GM21447 (cell line): ENCODE results near the gene DMXL1.
"Not testable (repeated sequence)": the region's sequence is repeated elsewhere in the genome, so short reads cannot be mapped to it uniquely, and the experiment has no call there.

ENCODE experiments used
- ATAC-seq: cut with Tn5 transposase; IDR thresholded peaks from one replicate; pipeline ENCODE4 v1.9.1; 2021; ENCODE audit not compliant: unreplicated experiment

Gene DMXL1

GRCh38 chr5:119122474-119122873 is 51.6 kb downstream of the DMXL1 start:
- ATAC-seq: not testable (repeated sequence)

GRCh38 chr5:119123280-119123679 is 52.4 kb downstream of the DMXL1 start:
- no peak for ATAC-seq

GRCh38 chr5:119129770-119130169 is 58.9 kb downstream of the DMXL1 start:
- ATAC-seq: no peak

GRCh38 chr5:119131530-119132304 is 60.8 kb downstream of the DMXL1 start:
- ATAC-seq: no peak

GRCh38 chr5:119135743-119136142 is 64.9 kb downstream of the DMXL1 start:
- not testable (repeated sequence) for ATAC-seq

GRCh38 chr5:119136666-119137318 is 65.9 kb downstream of the DMXL1 start:
- no peak for ATAC-seq

- no peak for ATAC-seq
These were observed 82.7 kb downstream of the DMXL1 start for GRCh38 chr5:119153629-119154028.

GRCh38 chr5:119158144-119158543 is 87.3 kb downstream of the DMXL1 start:
- no peak for ATAC-seq

GRCh38 chr5:119161430-119161829 is 90.5 kb downstream of the DMXL1 start:
- ATAC-seq: no peak

GRCh38 chr5:119166026-119166425 is 95.1 kb downstream of the DMXL1 start:
- no peak for ATAC-seq

- ATAC-seq: no peak
These were observed 97.5 kb downstream of the DMXL1 start for GRCh38 chr5:119168401-119168800.

- no peak for ATAC-seq
These were observed 100.8 kb downstream of the DMXL1 start for GRCh38 chr5:119171686-119172085.

GRCh38 chr5:119174578-119175163 is 103.8 kb downstream of the DMXL1 start:
- ATAC-seq: no peak

- ATAC-seq: no peak
These were observed 105.9 kb downstream of the DMXL1 start for GRCh38 chr5:119176785-119177184.

GRCh38 chr5:119177226-119177625 is 106.3 kb downstream of the DMXL1 start:
- ATAC-seq: no peak

GRCh38 chr5:119178435-119178834 is 107.5 kb downstream of the DMXL1 start:
- ATAC-seq: no peak

GRCh38 chr5:119179857-119180641 is 109.2 kb downstream of the DMXL1 start:
- no peak for ATAC-seq

- ATAC-seq: not testable (repeated sequence)
These were observed 114.6 kb downstream of the DMXL1 start for GRCh38 chr5:119185512-119185911.

- no peak for ATAC-seq
These were observed 117.1 kb downstream of the DMXL1 start for GRCh38 chr5:119187776-119188529.

GRCh38 chr5:119190470-119191095 is 119.7 kb downstream of the DMXL1 start:
- ATAC-seq: no peak
